Naive thymus-derived CD4-positive, alpha-beta T cell (primary cell): ENCODE measurements around the gene C4orf33. TPM values are rescaled to one million over a fixed set of nuclear protein-coding genes. Genes with fewer than 3 reads are reported as not detected.
"Not testable (repeated sequence)": the region's sequence is repeated elsewhere in the genome, so short reads cannot be mapped to it uniquely, and the experiment has no call there.

Source experiments
- ATAC-seq: fragments of 150-1000 bp; cut with Tn5 transposase; 2 replicates; pipeline ENCODE4 v1.10.0; 2021; ENCODE audit warnings: mild to moderate bottlenecking, moderate library complexity
- CTCF ChIA-PET: fragments of 350-600 bp; sonication (Branson Sonifier 250); formaldehyde crosslinking; loops from one replicate; lab custom pipeline; 2021; ENCODE audit warnings: antibody characterized with exemption; lab: Charles Lee
- POLR2A ChIA-PET: fragments of 350-600 bp; sonication (Branson Sonifier 250); formaldehyde crosslinking; loops from one replicate; lab custom pipeline; 2021; ENCODE audit warnings: antibody characterized with exemption, inconsistent platforms; lab: Charles Lee
- DNase-seq, 9 donors: peaks; one replicate each; pipeline versions ENCODE4 v3.0.0 to v3.0.0-alpha.2; 2020 to 2022; ENCODE audit warnings: mixed read lengths in 1 of 9
- H3K27ac ChIP-seq: one replicate; pipeline ENCODE4 v1.7.0; 2013; ENCODE audit warnings: mild to moderate bottlenecking, low read depth, low read length, moderate library complexity
- H3K27me3 ChIP-seq, 2 donors: one replicate each; pipeline ENCODE4 v1.7.0; 2013; ENCODE audit warnings: low read length in 2 of 2, mild to moderate bottlenecking in 2 of 2, moderate library complexity in 2 of 2; ENCODE audit not compliant: control insufficient read depth in 2 of 2, insufficient read depth in 2 of 2
- H3K36me3 ChIP-seq, 3 experiments: 1 replicate in 2 of 3; 2 replicates in 1 of 3; pipeline ENCODE4 v1.7.0; 2013; ENCODE audit warnings: low read length in 3 of 3, mild to moderate bottlenecking in 3 of 3, moderate library complexity in 1 of 3; ENCODE audit not compliant: insufficient read depth in 3 of 3, control insufficient read depth in 2 of 3
- H3K4me1 ChIP-seq, 2 donors: one replicate each; pipeline ENCODE4 v1.7.0; 2013; ENCODE audit warnings: low read length in 2 of 2, mild to moderate bottlenecking in 2 of 2, moderate library complexity in 1 of 2; ENCODE audit not compliant: control insufficient read depth in 2 of 2, insufficient read depth in 2 of 2
- H3K4me3 ChIP-seq: 2 replicates; pipeline ENCODE4 v1.7.0; 2013; ENCODE audit warnings: mild to moderate bottlenecking, low read length
- H3K9me3 ChIP-seq, 3 experiments: 1 replicate in 2 of 3; 2 replicates in 1 of 3; pipeline ENCODE4 v1.7.0; 2013; ENCODE audit warnings: low read length in 3 of 3; ENCODE audit not compliant: control insufficient read depth in 2 of 3
- H3K27ac Mint-ChIP-seq, 9 donors: one replicate each; pipeline ENCODE4 v1.8.0; 2020 to 2022; ENCODE audit warnings: mixed read lengths in 9 of 9, mild to moderate bottlenecking in 8 of 9, moderate library complexity in 5 of 9, inconsistent platforms in 2 of 9
- H3K27me3 Mint-ChIP-seq, 5 donors: one replicate each; pipeline ENCODE4 v1.8.0; 2021 to 2022; ENCODE audit warnings: mixed read lengths in 5 of 5, mild to moderate bottlenecking in 1 of 5
- H3K36me3 Mint-ChIP-seq, 5 donors: one replicate each; pipeline ENCODE4 v1.8.0; 2020 to 2022; ENCODE audit warnings: mixed read lengths in 5 of 5, mild to moderate bottlenecking in 3 of 5, inconsistent platforms in 1 of 5
- H3K4me1 Mint-ChIP-seq, 7 donors: one replicate each; pipeline ENCODE4 v1.8.0; 2020 to 2022; ENCODE audit warnings: mixed read lengths in 7 of 7, mild to moderate bottlenecking in 3 of 7, inconsistent platforms in 1 of 7
- H3K4me3 Mint-ChIP-seq, 10 donors: one replicate each; pipeline ENCODE4 v1.8.0; 2020 to 2022; ENCODE audit warnings: mild to moderate bottlenecking in 10 of 10, mixed read lengths in 10 of 10, moderate library complexity in 6 of 10, inconsistent platforms in 2 of 10
- H3K9me3 Mint-ChIP-seq, 11 donors: one replicate each; pipeline ENCODE4 v1.8.0; 2020 to 2022; ENCODE audit warnings: mixed read lengths in 11 of 11, mild to moderate bottlenecking in 4 of 11, inconsistent platforms in 1 of 11, moderate library complexity in 1 of 11
- intact Hi-C, 2 donors: fragments of 100-400 bp; cut with micrococcal nuclease; formaldehyde crosslinking; loops; one replicate each; pipeline ENCODE4 v1.15.1; 2023
- polyA plus RNA-seq, 2 donors: library from polyadenylated mRNA; unstranded; fragments of 300-500 nt; fragmentation: Illumina TruSeq; gene quantifications; one replicate each; pipeline ENCODE4 v1.2.3, GENCODE V29; 2021
- total RNA-seq, 6 experiments: library from RNA in 5 of 6; stranded (reverse) in 5 of 6; gene quantifications; 1 replicate in 5 of 6; 2 replicates in 1 of 6; pipeline ENCODE4 v1.2.3 and lab custom pipeline; 2021 to 2026

The C4orf33 gene
- total RNA-seq (10 to 100 TPM in 3 of 5 experiments, 1 to 10 TPM in 2; 5.3 to 18.3 (median 11.8) TPM), polyA plus RNA-seq (1 to 10 TPM; 6.0 to 9.3 TPM), total RNA-seq (lab: John Stamatoyannopoulos, UW) (17.5 reads per million, percentile 47 among the genes with 10 or more reads in this experiment)

GRCh38 chr4:129095811-129096454 is at the start of gene C4orf33:
Gene C4orf33 (plus strand): TSS chr4:129096152. CDS start chr4:129102611, 6,459 bp downstream.
- Histone ChIP-seq H3K9me3 (no peaks in the 10 kb centered on the region), H3K4me3 (peak within 1 kb of the TSS; percentile 96), H3K27me3 (no peaks in the 10 kb centered on the region), H3K4me1 (peaks cover 26% of the 10 kb centered on the region in 2 donors), H3K36me3 (no peaks in the 10 kb centered on the region), H3K27ac (peak within 1 kb of the TSS; percentile 95)
- DNase-seq (peak; percentile 37 to 78 (median 71)), ATAC-seq (peak; percentile 53)
- peaks cover 7 to 45% (median 31%) of the 10 kb centered on the region in 7 donors for H3K4me1 Mint-ChIP-seq
- peaks cover 0 to 2% (median 0%) of the 10 kb centered on the region in 5 donors for H3K36me3 Mint-ChIP-seq
- ChIA-PET POLR2A (interaction anchor here (1.3 kb wide), 1 partner anchor 284 kb away, joined by 4 read pairs; no protein-coding TSS in a partner anchor), CTCF (no interaction called here)
- intact Hi-C loops = loop anchor here (1.0 to 10.0 kb wide), 6 partner anchors 541 to 1131 kb away; partner anchors contain the start of genes ABHD18 (in 1 of the 2), MFSD8 (in 1 of the 2) and PGRMC2 (in 1 of the 2)
- H3K27ac Mint-ChIP-seq = peak within 1 kb of the TSS in 6 of 9 donors; percentile 11 to 97 (median 93)
- H3K9me3 Mint-ChIP-seq = no peaks in the 10 kb centered on the region
- no peaks in the 10 kb centered on the region for H3K27me3 Mint-ChIP-seq
- peak within 1 kb of the TSS; percentile 23 to 98 (median 94) for H3K4me3 Mint-ChIP-seq

GRCh38 chr4:129059028-129059427 is 36.9 kb upstream of the C4orf33 start:
- no peaks in the 10 kb centered on the region for H3K27me3 Mint-ChIP-seq
- peaks cover 11 to 63% (median 38%) of the 10 kb centered on the region in 3 experiments for H3K9me3 ChIP-seq
- ChIA-PET CTCF (no interaction called here), POLR2A (no interaction called here)
- no peak overlapping the region for H3K4me3 Mint-ChIP-seq
- no peaks in the 10 kb centered on the region for H3K27me3 ChIP-seq
- H3K27ac ChIP-seq = no peak overlapping the region
- intact Hi-C loops = no loop called here
- no peaks in the 10 kb centered on the region for H3K4me1 ChIP-seq
- H3K36me3 Mint-ChIP-seq = peaks cover 29 to 71% (median 50%) of the 10 kb centered on the region in 5 donors
- ATAC-seq = no peak
- H3K27ac Mint-ChIP-seq = no peak overlapping the region
- no peak overlapping the region for H3K4me3 ChIP-seq
- no peak for DNase-seq
- H3K36me3 ChIP-seq = peaks cover 0 to 14% (median 0%) of the 10 kb centered on the region in 3 experiments
- H3K9me3 Mint-ChIP-seq = peaks cover 26 to 92% (median 60%) of the 10 kb centered on the region in 11 donors
- peaks cover 0 to 5% (median 0%) of the 10 kb centered on the region in 7 donors for H3K4me1 Mint-ChIP-seq

GRCh38 chr4:129062580-129062979 is 33.4 kb upstream of the C4orf33 start:
- H3K9me3 Mint-ChIP-seq = peaks cover 12 to 89% (median 50%) of the 10 kb centered on the region in 11 donors
- H3K27ac Mint-ChIP-seq = no peak overlapping the region
- no peaks in the 10 kb centered on the region for H3K27me3 Mint-ChIP-seq
- Histone ChIP-seq H3K27ac (no peak overlapping the region), H3K4me1 (no peaks in the 10 kb centered on the region), H3K27me3 (no peaks in the 10 kb centered on the region), H3K36me3 (peaks cover 0 to 14% (median 0%) of the 10 kb centered on the region in 3 experiments), H3K9me3 (peaks cover 11 to 48% (median 25%) of the 10 kb centered on the region in 3 experiments), H3K4me3 (no peak overlapping the region)
- ChIA-PET CTCF (no interaction called here), POLR2A (no interaction called here)
- H3K4me1 Mint-ChIP-seq = no peaks in the 10 kb centered on the region
- ATAC-seq = no peak
- no peak for DNase-seq
- H3K4me3 Mint-ChIP-seq = no peak overlapping the region
- intact Hi-C loops = no loop called here
- peaks cover 18 to 61% (median 55%) of the 10 kb centered on the region in 5 donors for H3K36me3 Mint-ChIP-seq

GRCh38 chr4:129063640-129064039 is 32.3 kb upstream of the C4orf33 start:
- Histone ChIP-seq H3K4me3 (no peak overlapping the region), H3K9me3 (peaks cover 11 to 48% (median 25%) of the 10 kb centered on the region in 3 experiments), H3K4me1 (no peaks in the 10 kb centered on the region), H3K36me3 (peaks cover 0 to 14% (median 0%) of the 10 kb centered on the region in 3 experiments), H3K27me3 (no peaks in the 10 kb centered on the region), H3K27ac (no peak overlapping the region)
- CTCF ChIA-PET = no interaction called here
- DNase-seq (no peak), ATAC-seq (no peak)
- Mint-ChIP-seq H3K27ac (no peak overlapping the region), H3K36me3 (peaks cover 21 to 68% (median 64%) of the 10 kb centered on the region in 5 donors), H3K4me1 (no peaks in the 10 kb centered on the region), H3K4me3 (no peak overlapping the region), H3K27me3 (no peaks in the 10 kb centered on the region), H3K9me3 (peaks cover 12 to 92% (median 53%) of the 10 kb centered on the region in 11 donors)
- POLR2A ChIA-PET = no interaction called here
- intact Hi-C loops = no loop called here

- Histone ChIP-seq H3K36me3 (peaks cover 0 to 14% (median 0%) of the 10 kb centered on the region in 3 experiments), H3K4me1 (no peaks in the 10 kb centered on the region), H3K9me3 (peaks cover 10 to 40% (median 17%) of the 10 kb centered on the region in 3 experiments), H3K27me3 (no peaks in the 10 kb centered on the region), H3K27ac (no peak overlapping the region), H3K4me3 (no peak overlapping the region)
- ChIA-PET CTCF (no interaction called here), POLR2A (interaction anchor here (0.5 to 0.6 kb wide), 2 partner anchors 48 to 196 kb away, joined by 3 read pairs; no protein-coding TSS in a partner anchor)
- DNase-seq = no peak
- Mint-ChIP-seq H3K27me3 (no peaks in the 10 kb centered on the region), H3K27ac (no peak overlapping the region), H3K36me3 (peaks cover 19 to 69% (median 67%) of the 10 kb centered on the region in 5 donors), H3K4me3 (no peak overlapping the region), H3K4me1 (peaks cover 0 to 2% (median 0%) of the 10 kb centered on the region in 7 donors), H3K9me3 (peaks cover 8 to 93% (median 51%) of the 10 kb centered on the region in 11 donors)
- intact Hi-C loops = no loop called here
- no peak for ATAC-seq
Measured at GRCh38 chr4:129064717-129065116, 31.2 kb upstream of the C4orf33 start.

- intact Hi-C loops, POLR2A ChIA-PET, ATAC-seq, H3K36me3 ChIP-seq, H3K4me3 Mint-ChIP-seq, H3K4me3 ChIP-seq, H3K27me3 ChIP-seq, CTCF ChIA-PET, DNase-seq, H3K27me3 Mint-ChIP-seq, H3K4me1 ChIP-seq, H3K9me3 ChIP-seq, H3K27ac Mint-ChIP-seq, H3K27ac ChIP-seq: not testable (repeated sequence)
- Mint-ChIP-seq H3K4me1 (peaks cover 0 to 11% (median 0%) of the 10 kb centered on the region in 7 donors), H3K36me3 (peaks cover 37 to 68% (median 65%) of the 10 kb centered on the region in 5 donors), H3K9me3 (peaks cover 14 to 82% (median 46%) of the 10 kb centered on the region in 11 donors)
Measured at GRCh38 chr4:129069537-129069936, 26.4 kb upstream of the C4orf33 start.
